ENCODE data around the gene GUCY2D. TPM values are rescaled to one million over a fixed set of nuclear protein-coding genes. Genes with fewer than 3 reads are reported as not detected.

GUCY2D gene
- polyA plus RNA-seq, 1 donor, result 0.15 TPM

DNA sequence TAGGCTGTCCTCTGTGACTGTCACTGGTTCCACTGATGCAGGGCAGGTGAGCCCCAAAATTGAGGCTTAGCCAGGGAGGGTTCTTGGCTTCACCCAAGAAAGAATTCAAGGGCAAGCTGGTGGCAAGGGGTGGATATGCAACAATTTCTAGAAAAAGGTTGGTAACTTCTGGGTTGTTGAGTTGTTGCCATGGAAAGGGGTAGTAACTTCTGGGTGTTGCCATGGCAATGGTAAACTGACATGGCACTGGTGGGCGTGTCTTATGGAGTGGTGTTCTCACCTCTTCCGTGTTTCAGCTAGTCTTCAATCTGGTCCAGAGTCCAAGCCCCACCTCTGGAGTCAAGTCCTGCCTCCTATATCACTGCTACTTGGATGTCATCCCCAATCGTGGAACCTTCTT, 9.5 kb upstream of the GUCY2D start:
- no peak for DNase-seq

DNA sequence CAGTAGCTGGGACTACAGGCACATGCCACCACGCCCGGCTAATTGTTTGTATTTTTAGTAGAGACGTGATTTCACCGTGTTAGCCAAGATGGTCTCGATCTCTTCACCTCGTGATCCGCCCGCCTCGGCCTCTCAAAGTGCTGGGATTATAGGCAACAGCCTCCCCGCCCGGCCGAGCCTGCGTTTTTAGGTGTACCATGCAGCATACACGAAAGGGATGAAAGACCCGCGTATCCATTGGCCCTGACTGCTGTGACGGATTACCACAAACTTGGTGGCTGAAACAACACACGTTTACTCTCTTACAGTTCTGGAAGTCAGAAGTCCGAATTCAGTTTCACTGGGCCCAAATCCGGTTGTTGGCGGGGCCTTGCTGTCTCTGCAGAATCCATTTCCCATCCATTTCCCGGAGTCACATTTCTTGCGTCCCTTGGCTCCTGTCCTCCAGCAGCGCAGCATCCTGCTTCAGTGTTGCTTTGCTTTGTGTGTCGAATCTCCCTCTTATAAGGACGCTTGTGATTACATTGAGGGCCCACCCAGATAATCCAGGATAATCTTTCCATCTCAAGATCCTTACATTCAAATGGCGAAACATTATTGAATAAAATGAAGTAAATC, 8.3 kb upstream of the GUCY2D start:
- DNase-seq, result no peak

GRCh38 chr17:7995724-7996123, 6.7 kb upstream of the GUCY2D start:
- DNase-seq, result no peak

DNA sequence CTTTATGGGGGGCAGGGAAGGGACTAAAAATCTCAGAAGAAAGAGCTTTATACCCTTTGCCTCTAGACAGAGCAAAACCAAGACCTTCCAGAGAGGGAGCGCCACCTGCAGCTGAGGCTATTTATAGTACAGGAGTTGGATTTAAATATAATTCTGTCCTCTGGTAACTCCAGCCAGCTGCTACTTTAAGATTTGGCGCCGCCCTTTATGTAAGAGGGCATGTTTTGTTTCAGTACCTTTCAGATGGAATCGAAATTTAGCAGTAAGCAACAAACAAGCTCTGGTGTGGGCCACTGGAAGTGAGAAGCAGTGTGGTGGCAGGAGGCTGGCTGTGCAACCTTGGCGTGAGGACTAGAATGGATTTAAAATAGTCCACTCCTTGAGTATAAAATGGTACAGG, 5.2 kb upstream of the GUCY2D start:
- DNase-seq, result no peak

DNA sequence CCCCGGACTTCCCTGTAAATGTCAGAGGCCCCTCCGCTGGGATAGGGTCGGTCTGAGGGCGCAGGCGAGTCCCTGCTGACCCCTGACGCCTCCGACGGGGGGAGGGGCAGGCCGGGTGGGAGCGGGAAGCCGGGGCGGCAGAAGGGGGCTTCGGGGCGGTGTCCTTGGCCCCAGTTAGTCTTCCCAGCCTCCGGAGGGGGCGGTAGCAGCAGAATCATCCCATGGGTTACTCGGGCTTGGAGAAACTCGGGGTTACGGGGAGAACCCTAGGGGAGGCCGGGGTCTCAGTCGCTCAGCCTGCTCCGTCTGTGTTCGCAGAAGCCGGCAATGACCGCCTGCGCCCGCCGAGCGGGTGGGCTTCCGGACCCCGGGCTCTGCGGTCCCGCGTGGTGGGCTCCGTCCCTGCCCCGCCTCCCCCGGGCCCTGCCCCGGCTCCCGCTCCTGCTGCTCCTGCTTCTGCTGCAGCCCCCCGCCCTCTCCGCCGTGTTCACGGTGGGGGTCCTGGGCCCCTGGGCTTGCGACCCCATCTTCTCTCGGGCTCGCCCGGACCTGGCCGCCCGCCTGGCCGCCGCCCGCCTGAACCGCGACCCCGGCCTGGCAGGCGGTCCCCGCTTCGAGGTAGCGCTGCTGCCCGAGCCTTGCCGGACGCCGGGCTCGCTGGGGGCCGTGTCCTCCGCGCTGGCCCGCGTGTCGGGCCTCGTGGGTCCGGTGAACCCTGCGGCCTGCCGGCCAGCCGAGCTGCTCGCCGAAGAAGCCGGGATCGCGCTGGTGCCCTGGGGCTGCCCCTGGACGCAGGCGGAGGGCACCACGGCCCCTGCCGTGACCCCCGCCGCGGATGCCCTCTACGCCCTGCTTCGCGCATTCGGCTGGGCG, 542 bp downstream of the GUCY2D start:
- DNase-seq, result no peak

GRCh38 chr17:8003594-8004181, 1.3 kb downstream of the GUCY2D start:
- no peak for DNase-seq

GRCh38 chr17:8004899-8005298, 2.5 kb downstream of the GUCY2D start:
- no peak for DNase-seq

- no peak for DNase-seq
Measured at GRCh38 chr17:8005357-8005756, 2.9 kb downstream of the GUCY2D start.

DNA sequence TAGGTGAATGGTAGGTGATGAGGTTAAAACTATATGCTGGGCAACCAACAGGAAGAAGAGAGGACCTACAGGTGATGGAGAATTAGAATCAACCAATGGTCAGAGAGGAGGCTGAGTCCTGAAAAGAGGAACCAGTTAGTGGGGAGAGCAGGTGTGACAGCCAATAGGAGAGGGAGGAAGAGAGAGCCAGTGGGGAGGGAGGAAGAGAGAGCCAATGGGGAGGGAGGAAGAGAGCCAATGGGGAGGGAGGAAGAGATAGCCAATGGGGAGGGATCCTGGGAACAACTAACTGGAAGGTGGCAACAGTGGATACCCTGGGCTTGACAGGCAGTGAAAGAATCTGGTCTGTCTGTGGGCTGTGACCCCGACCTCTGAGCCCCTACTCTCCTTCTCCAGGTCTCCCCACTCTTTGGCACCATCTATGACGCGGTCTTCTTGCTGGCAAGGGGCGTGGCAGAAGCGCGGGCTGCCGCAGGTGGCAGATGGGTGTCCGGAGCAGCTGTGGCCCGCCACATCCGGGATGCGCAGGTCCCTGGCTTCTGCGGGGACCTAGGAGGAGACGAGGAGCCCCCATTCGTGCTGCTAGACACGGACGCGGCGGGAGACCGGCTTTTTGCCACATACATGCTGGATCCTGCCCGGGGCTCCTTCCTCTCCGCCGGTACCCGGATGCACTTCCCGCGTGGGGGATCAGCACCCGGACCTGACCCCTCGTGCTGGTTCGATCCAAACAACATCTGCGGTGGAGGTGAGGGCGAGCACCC, 3.7 kb downstream of the GUCY2D start:
- DNase-seq, result no peak

- no peak for DNase-seq
Measured at GRCh38 chr17:8006836-8007680, 4.6 kb downstream of the GUCY2D start.

GRCh38 chr17:8007836-8008235, 5.4 kb downstream of the GUCY2D start:
- no peak for DNase-seq

DNA sequence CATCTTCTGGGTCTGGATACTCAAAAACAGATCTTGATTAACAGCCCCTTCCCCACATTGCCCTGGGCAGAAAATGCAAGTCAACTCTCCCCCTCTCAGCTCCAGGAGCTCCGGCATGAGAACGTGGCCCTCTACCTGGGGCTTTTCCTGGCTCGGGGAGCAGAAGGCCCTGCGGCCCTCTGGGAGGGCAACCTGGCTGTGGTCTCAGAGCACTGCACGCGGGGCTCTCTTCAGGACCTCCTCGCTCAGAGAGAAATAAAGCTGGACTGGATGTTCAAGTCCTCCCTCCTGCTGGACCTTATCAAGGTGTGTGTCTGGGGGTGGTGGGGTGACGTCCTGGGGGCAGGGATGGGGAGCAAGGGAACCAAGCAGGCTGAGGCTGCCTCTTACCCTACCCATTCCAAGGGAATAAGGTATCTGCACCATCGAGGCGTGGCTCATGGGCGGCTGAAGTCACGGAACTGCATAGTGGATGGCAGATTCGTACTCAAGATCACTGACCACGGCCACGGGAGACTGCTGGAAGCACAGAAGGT, 9.7 kb downstream of the GUCY2D start:
- no peak for DNase-seq

DNA sequence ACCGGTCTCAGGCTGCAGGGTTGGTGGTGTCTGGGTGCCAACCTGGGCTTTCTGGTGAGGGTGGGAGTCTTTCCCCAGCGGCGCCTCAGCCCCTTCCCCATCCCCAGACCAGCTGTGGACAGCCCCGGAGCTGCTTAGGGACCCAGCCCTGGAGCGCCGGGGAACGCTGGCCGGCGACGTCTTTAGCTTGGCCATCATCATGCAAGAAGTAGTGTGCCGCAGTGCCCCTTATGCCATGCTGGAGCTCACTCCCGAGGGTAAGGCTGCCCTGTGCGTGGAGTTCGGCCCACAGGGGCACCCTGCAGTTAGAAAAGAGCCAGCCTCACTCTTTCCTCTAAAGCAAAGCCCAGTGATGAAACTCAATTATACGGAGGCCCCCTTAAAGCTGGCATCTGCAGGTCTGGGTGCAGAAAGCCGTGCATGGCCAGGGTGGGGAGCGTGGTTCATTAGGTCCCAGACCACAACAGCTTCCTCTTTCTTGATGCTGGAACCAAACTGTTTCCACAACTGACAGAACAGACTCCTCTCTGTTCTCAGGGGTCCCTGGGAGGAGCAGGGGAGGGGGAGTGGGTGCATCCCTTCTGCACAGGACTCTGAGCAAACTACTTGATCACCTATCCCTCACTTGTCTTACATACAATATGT, 10.7 kb downstream of the GUCY2D start:
- DNase-seq, result no peak

DNA sequence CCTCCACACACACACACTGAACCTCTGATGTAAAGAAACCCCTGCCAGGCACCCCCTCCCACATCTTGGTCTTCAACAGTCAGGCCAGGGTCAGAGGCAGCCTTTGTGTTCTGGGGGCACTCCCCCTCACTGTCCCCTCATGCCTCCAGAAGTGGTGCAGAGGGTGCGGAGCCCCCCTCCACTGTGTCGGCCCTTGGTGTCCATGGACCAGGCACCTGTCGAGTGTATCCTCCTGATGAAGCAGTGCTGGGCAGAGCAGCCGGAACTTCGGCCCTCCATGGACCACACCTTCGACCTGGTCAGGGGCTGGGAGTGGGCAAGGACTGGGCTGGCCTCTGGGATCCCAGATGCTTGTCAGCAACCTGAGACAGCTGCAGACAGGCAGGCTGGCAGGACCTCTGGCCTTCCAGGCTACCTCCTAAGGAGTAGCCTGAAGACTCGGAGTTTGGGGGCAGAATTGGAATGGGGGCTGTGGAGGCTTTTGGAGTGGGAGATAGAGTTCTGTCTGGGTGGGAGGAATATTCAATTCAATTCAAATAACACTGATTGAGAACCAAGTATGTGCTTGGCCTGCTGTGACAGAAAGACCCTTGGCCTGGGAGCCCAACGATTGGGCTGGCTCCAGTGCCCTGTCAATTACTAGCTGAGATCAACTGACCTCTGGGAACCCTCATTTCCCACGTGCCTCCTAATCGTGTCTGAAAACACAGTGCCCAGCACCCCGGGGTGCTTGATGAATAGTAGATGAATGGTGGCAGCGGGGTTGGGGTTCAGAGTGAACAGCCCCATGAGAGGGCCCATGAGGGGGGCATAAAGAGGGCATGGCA, 11.5 kb downstream of the GUCY2D start:
- DNase-seq, result no peak

GRCh38 chr17:8014558-8014850, 12.1 kb downstream of the GUCY2D start:
- no peak for DNase-seq

DNA sequence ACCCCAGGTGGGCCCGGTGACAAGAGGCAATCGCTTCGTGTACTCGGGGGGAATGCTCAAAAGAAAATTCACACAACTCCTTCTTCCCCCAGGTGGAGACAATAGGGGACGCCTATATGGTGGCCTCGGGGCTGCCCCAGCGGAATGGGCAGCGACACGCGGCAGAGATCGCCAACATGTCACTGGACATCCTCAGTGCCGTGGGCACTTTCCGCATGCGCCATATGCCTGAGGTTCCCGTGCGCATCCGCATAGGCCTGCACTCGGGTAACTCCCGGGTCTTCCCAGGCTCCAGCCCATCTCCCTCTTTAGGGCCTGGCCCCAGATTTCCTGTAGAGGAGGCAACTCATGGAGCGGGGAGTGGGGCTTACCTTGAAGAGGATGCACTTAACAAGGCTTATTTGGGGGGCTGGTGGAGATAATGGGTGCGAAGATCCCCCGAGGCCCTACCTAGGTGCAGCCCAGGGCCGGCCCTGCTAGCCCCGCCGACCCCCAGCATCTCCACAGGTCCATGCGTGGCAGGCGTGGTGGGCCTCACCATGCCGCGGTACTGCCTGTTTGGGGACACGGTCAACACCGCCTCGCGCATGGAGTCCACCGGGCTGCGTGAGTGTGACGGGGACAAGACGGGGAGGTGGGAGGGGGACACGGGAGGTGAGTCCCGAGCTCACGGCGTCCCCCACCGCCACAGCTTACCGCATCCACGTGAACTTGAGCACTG, 13.0 kb downstream of the GUCY2D start:
- DNase-seq, result no peak

- DNase-seq, result no peak
Measured at GRCh38 chr17:8015957-8016631, 13.7 kb downstream of the GUCY2D start.

DNA sequence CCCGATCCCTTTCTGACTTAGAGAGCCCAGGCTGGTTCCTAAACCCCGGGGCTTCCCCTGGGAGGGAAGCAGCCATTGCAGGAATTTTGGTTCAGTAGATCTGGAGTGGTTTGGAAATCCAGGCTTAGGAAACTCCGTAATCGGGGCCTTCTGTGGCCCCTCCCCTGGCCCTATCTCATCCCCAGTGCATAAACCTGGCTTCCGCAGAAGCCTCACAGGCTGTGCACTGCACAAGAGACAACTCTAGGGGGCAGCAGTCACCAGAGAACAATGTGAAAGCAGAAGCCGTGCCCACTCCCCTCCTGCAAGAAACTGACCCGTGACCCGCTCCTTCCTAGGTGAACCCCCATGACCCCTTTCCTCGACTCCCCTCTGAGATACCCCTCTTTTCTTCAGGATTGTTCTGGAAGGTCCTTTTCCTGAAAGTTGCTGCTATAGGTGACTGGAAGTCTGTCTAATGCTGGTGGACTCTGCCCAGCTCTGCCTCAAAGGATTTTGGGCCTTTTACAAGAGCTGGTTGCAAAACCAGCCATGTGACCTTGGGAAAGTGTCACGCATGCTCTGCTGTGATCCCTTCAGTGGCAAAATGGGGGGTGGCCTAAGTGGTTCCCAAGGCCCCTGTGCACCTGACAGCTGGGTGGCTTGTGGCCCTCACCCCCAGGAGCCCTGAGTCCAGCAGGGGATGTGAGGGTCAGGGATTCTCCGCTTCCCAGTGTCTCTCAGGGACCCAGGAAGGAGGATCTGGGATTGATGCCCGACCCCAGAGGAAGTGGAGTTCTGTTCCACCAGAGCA, 14.4 kb downstream of the GUCY2D start:
- DNase-seq, result no peak
